ENCODE results near the gene XPC. TPM values are rescaled to one million over a fixed set of nuclear protein-coding genes. Genes with fewer than 3 reads are reported as not detected.

XPC gene
- total RNA-seq, 2 donors from 2014 or later, result 33.0 to 40.0 TPM

DNA sequence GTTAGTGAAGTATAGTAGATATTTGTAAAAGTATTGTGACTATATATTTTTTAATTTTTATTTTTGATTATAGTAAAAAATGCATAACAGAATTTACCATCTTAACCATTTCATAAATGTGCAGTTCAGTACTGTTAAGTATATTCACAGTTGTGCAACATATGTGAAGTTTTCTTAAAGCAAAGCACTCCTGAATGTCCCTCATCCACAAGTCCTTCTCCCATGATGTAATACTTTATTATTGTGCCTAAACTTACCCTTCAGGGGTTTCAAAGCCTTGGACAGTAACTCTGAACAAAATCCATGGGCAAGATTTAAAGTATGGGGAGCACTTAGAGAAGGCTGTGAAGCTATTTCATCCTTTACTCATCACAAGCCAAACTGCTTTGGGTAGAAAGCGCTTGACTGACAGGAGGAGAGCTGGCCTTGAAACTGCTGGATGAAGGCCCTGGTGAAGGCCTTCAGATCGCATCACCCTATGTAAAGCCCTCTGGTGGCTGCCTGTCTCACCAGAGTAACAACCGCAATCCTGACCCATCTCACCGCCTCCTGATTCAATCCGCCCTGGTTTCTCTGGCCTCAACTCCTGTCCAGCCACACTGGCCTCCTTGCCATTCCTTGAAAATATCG, 28.3 kb upstream of the XPC start:
- Histone ChIP-seq H3K4me3 (ENCODE audit: low read length) (no peak overlapping the region), H3K9me3 (ENCODE audit: control insufficient read depth, low read length) (no peaks in the 10 kb centered on the region), H3K27me3 (ENCODE audit: control insufficient read depth, insufficient read depth, low read length, poor library complexity, severe bottlenecking) (no peaks in the 10 kb centered on the region), H3K27ac (ENCODE audit: low read depth, low read length) (no peak overlapping the region), H3K36me3 (ENCODE audit: control insufficient read depth, insufficient read depth, low read length) (no peaks in the 10 kb centered on the region), H3K4me1 (ENCODE audit: control insufficient read depth, insufficient read depth, low read length) (no peaks in the 10 kb centered on the region), H3K9ac (ENCODE audit: extremely low read depth, low read length, poor library complexity, severe bottlenecking) (no peak overlapping the region)
- Mint-ChIP-seq H3K27ac (no peak overlapping the region), H3K4me3 (no peak overlapping the region), H3K27me3 (ENCODE audit: insufficient read depth) (peaks cover 2% of the 10 kb centered on the region), H3K4me1 (peaks cover 5% of the 10 kb centered on the region), H3K9me3 (no peaks in the 10 kb centered on the region), H3K36me3 (ENCODE audit: low read depth) (no peaks in the 10 kb centered on the region)
- WGBS, 2 experiments (ENCODE audit: insufficient coverage in 1 of 2, insufficient read length in 1 of 2), result 90 to 94% methylated on average over 6 of the region's 6 CpGs
- TF ChIP-seq CTCF (conservative IDR thresholded peaks at IDR 0.05), result peak; percentile 72
- peak; percentile 75 for DNase-seq

DNA sequence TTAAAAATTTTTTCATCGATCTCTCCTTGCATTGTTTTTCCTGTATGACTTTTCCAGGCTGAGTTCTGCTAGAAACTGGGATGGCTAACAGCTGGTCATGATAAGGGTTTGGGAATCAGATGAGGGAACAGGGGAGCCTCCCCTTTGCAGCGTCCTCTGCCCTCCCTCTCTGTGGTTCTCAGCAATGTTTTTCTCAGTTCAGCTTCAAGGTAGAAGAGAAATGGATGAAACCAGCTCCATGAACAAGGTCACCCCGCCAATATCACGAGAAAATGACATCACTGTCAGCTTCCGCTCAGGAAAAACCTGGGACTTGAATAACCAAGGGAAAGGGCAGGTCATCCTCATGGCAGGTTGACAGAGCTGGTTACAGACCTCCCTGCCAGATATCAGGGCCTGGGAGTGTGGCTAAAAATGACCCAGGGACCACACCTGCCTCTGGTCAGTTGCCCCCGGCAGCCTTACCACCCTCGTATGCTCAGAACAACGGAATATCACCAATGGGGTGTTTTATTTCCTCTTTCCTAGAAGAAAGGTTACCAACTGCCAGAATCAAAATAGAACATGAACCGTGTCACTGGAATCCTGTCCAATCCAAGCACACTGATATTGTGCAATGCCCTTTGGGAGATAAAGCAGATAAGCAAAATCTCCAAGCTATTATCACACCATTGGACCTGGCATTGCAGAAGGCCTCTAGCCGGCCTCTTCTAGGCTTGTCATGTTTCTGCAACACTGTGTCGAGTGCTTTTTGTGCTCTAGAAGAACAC, 26.3 kb upstream of the XPC start:
- 96 to 100% methylated on average over 9 to 11 of the region's 11 CpGs for WGBS, 2 experiments (ENCODE audit: insufficient coverage in 1 of 2, insufficient read length in 1 of 2)
- H3K4me1 Mint-ChIP-seq, result peaks cover 2% of the 10 kb centered on the region
- H3K9me3 Mint-ChIP-seq, result no peaks in the 10 kb centered on the region
- DNase-seq, result no peak
- H3K27me3 ChIP-seq (ENCODE audit: control insufficient read depth, insufficient read depth, low read length, poor library complexity, severe bottlenecking), result no peaks in the 10 kb centered on the region
- no peak overlapping the region for H3K4me3 ChIP-seq (ENCODE audit: low read length)
- no peaks in the 10 kb centered on the region for H3K36me3 ChIP-seq (ENCODE audit: control insufficient read depth, insufficient read depth, low read length)
- H3K4me1 ChIP-seq (ENCODE audit: control insufficient read depth, insufficient read depth, low read length), result no peaks in the 10 kb centered on the region
- no peak overlapping the region for H3K4me3 Mint-ChIP-seq
- H3K27ac Mint-ChIP-seq, result no peak overlapping the region
- H3K27me3 Mint-ChIP-seq (ENCODE audit: insufficient read depth), result peaks cover 2% of the 10 kb centered on the region
- TF ChIP-seq CTCF (conservative IDR thresholded peaks at IDR 0.05), result no peak
- H3K9me3 ChIP-seq (ENCODE audit: control insufficient read depth, low read length), result no peaks in the 10 kb centered on the region
- no peak overlapping the region for H3K27ac ChIP-seq (ENCODE audit: low read depth, low read length)
- H3K9ac ChIP-seq (ENCODE audit: extremely low read depth, low read length, poor library complexity, severe bottlenecking), result no peak overlapping the region
- peaks cover 3% of the 10 kb centered on the region for H3K36me3 Mint-ChIP-seq (ENCODE audit: low read depth)

- WGBS, 2 experiments (ENCODE audit: insufficient coverage in 1 of 2, insufficient read length in 1 of 2), result 66 to 72% methylated on average over 9 to 10 of the region's 10 CpGs
- Histone ChIP-seq H3K4me1 (ENCODE audit: control insufficient read depth, insufficient read depth, low read length) (no peaks in the 10 kb centered on the region), H3K36me3 (ENCODE audit: control insufficient read depth, insufficient read depth, low read length) (peaks cover 7% of the 10 kb centered on the region), H3K9me3 (ENCODE audit: control insufficient read depth, low read length) (no peaks in the 10 kb centered on the region), H3K4me3 (ENCODE audit: low read length) (no peak overlapping the region), H3K27ac (ENCODE audit: low read depth, low read length) (no peak overlapping the region), H3K27me3 (ENCODE audit: control insufficient read depth, insufficient read depth, low read length, poor library complexity, severe bottlenecking) (no peaks in the 10 kb centered on the region), H3K9ac (ENCODE audit: extremely low read depth, low read length, poor library complexity, severe bottlenecking) (no peak overlapping the region)
- peaks cover 2% of the 10 kb centered on the region for H3K27me3 Mint-ChIP-seq (ENCODE audit: insufficient read depth)
- H3K4me1 Mint-ChIP-seq, result peaks cover 2% of the 10 kb centered on the region
- H3K4me3 Mint-ChIP-seq, result no peak overlapping the region
- peaks cover 14% of the 10 kb centered on the region for H3K36me3 Mint-ChIP-seq (ENCODE audit: low read depth)
- no peaks in the 10 kb centered on the region for H3K9me3 Mint-ChIP-seq
- TF ChIP-seq CTCF (conservative IDR thresholded peaks at IDR 0.05), result peak; percentile 90
- peak; percentile 88 for DNase-seq
- H3K27ac Mint-ChIP-seq, result no peak overlapping the region
Measured at GRCh38 chr3:14203521-14204079, 25.2 kb upstream of the XPC start.

Measured in endodermal cell (in vitro differentiated cells).